Activated naive CD4-positive, alpha-beta T cell treated with Interleukin-2 at 50 U/mL for 16 hours (primary cell): ENCODE measurements around the gene C1QTNF3.
"Not testable (repeated sequence)": the region's sequence is repeated elsewhere in the genome, so short reads cannot be mapped to it uniquely, and the experiment has no call there.

Experiments
- DNase-seq: peaks from one replicate; pipeline ENCODE4 v3.0.0-alpha.2; 2020

C1QTNF3 gene

DNA sequence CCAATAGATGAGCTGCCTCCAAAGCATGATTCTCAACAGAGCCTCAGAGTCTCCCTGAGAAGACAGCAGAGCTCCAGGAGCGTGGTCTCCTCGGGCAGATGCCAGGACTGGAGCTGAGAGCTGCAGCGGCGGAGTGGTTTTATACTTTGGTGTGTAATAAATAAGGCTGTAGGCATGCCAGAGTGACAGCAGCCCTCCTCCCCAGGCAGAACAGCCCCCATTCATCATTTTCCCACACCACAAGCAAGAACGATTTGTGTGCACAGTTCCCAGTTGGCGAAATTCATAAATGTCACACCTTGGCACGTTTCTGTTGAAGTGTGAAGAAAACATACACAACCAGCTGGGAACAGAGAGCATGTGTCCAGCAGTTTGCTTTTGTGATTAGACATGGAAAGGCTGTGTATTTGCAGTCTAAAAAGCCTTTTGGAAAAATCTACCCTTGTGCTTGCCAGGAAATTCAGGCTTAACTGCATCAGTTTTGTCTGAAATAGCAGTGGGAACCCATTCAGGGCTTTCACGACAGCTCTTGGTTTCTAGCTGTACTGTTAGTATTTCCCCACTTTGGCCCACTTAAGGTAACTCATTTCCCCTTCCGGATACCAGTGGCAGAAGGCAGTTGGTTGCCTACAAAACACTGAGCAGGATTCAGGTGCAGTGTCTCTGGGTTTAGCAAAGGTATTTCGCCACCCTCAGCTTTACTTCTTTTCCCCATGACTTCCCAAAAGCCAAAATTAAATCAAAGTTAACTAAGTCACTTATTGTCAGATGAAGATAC lies at the start of gene C1QTNF3:
C1QTNF3 (minus strand) TSS at position 115 of the 778 bp plus-strand sequence; CDS start at position 27, 88 bp downstream.
- no peak for DNase-seq

DNA sequence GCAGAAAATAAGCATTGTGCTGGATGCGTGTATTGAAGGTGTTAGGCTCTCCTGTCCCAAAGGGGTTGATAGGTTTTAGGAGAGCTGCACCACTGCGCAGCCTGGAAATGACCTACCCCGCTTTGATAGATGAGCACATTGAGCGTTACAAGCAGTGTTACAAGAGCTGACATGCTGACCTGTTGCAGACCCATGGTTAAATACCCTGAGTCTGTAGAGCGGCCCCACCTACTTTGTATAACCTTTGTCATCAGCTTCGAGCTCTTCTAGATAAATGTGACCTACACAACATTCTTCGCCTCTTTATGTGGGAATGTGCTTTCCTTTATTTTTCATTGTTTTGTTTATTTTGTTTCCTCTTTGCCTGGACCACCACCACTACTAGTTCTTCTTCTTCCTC lies 48.0 kb upstream of the C1QTNF3 start:
- not testable (repeated sequence) for DNase-seq

DNA sequence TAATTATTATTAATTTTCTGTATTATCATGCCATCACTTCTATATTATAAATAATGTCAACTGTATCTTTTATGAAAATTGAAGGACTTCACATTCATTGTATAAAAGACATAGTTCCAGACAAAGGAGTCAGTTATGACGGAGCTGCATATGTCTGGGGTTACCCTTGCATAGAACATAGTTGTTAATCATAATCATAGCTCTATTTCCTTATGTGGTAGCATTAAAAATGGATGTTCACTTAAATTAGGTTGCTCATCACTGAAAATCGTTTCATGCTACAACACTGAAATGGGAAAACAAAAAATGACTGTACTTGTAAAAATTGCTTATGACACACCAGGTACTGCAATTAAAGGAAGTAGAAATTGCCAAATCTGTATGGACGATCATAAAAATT lies 46.8 kb upstream of the C1QTNF3 start:
- not testable (repeated sequence) for DNase-seq

GRCh38 chr5:34087728-34088127 lies 44.7 kb upstream of the C1QTNF3 start:
- not testable (repeated sequence) for DNase-seq

DNA sequence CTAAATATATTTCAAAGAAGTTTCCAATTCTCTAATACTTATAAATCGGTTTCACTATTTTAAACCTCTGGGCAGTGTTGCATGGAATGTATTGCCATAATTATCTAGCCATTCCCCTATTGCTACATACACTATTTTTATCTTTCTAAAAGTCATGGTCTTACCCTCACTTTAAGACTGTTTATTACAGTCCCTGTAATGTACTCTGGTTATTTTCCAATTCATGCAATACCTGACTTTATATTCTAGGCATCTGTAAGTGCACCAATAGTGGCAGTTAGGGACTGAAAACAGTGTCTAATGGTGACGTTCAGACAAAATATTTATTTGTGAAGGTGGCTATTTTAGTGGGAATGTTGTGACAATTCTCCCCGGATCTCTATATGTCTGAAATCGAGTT lies 40.9 kb upstream of the C1QTNF3 start:
- not testable (repeated sequence) for DNase-seq

GRCh38 chr5:34079505-34079904 lies 36.5 kb upstream of the C1QTNF3 start:
- not testable (repeated sequence) for DNase-seq

GRCh38 chr5:34077636-34078035 lies 34.6 kb upstream of the C1QTNF3 start:
- not testable (repeated sequence) for DNase-seq

- not testable (repeated sequence) for DNase-seq
These were observed 33.8 kb upstream of the C1QTNF3 start for GRCh38 chr5:34076719-34077364.

GRCh38 chr5:34074472-34074871 lies 31.5 kb upstream of the C1QTNF3 start:
- not testable (repeated sequence) for DNase-seq

DNA sequence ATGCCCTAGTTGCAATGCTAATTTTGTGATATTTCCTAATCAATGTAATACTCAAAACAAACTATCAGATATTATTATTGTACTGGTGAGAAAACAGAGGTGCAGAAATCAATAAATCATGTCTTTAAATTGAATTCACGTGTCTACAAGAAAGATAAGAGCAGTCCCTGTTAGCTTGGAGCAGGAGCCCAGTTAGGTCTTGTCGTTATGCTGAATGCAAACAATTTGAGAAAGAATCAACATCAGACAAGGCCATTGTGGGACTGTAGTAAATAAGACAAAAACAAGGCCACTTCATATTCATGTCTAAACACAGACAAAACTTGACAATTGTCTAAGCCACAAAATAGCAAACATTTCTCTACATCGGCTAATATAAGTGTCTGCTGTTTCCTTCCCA lies 31.1 kb upstream of the C1QTNF3 start:
- DNase-seq, result not testable (repeated sequence)

GRCh38 chr5:34070626-34071025 lies 27.6 kb upstream of the C1QTNF3 start:
- DNase-seq, result not testable (repeated sequence)

- DNase-seq, result no peak
These were observed 21.6 kb upstream of the C1QTNF3 start for GRCh38 chr5:34064656-34065055.

DNA sequence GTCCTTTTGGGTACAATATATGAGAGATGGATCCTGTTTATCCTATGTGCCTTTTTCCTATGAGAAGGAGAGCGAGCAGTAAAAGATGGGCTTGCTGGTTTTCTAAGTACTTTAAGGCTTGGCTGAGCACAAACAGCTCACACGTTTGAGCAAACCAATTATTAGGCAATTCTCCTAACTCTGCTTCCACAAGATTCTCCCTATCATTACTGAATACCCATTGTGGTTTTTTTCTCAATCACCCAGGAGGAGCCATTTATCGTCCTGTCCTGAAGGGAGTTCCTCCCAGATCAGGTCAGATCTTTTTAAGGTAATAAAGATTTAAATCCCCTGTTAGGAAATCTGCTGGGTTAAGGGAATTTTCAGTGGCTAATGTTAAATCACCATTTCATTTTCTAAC lies 19.4 kb upstream of the C1QTNF3 start:
- no peak for DNase-seq

GRCh38 chr5:34061993-34062392 lies 19.0 kb upstream of the C1QTNF3 start:
- DNase-seq, result no peak

DNA sequence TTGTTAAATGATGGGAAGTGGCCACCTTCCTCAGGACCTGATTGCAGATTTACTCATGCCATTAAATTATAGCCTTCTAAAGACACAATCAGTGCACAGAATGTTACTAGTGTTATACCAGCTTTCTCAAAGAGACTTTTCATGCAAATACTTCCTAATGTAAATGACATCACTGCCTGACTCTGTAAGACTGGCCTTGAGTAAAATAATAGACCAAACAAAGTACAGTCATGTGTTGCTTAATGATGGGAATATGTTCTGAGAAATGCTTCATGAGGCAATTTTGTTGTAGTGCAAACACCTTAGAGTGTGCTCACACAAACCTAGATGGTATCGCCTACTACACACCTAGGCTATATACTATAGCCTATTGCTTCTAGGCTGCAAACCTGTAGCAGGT lies 17.0 kb upstream of the C1QTNF3 start:
- no peak for DNase-seq

DNA sequence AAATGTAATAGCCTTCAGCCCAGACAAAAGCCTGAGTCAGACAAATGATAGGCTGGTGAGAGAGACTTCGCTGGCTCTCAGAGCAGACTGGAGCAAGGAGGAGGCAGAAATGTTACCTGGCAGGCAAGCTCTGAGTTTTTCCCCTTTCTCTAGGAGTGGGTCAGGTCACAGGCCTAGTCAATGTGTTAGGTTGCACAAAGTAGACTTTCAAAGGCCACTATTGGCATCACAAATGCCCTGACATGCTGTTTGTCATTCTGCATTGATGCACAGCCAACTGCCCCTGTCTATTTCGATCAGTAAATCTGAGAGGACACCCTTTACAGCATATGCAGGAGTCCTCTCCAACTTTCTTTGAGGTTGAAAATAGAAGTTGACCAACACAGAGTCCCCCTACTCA lies 15.5 kb upstream of the C1QTNF3 start:
- no peak for DNase-seq

DNA sequence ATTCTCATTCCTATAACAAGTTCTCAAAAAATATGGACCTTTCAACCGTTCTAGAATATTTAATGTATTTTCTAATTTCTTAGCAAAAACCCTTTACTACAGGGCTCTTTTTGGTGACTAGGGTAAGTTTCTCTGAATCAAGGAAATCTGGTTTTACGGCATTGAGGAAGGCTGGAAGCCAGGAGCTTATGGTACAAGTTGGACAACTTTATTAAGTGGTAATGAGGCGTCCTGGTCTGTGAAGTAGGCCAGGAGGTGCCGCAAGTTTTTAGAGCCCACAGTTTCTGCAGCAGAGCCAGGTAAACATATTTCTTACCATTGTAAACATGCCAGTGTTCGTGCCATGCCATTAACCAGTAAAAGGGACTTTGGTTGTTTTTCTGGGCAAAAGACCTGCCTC lies 14.6 kb upstream of the C1QTNF3 start:
- DNase-seq, result no peak

DNA sequence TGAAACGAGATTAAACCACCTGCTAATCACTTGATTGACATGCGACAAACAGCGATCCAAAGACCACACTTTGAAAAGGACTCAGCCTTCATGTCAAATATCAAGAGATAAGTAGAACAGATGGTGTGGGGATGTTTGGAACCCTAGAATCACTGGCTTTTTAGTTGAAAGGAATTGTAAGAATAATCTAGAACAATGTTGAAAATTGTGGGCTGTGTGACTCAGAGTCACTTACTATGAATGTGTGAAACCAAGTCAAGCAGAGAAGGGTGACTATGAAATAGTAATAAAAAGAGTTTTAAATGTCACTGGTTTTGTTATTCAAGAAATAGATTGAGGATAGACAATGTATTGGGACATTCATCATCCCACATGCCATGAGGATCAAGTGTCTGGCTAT lies 14.1 kb upstream of the C1QTNF3 start:
- no peak for DNase-seq

DNA sequence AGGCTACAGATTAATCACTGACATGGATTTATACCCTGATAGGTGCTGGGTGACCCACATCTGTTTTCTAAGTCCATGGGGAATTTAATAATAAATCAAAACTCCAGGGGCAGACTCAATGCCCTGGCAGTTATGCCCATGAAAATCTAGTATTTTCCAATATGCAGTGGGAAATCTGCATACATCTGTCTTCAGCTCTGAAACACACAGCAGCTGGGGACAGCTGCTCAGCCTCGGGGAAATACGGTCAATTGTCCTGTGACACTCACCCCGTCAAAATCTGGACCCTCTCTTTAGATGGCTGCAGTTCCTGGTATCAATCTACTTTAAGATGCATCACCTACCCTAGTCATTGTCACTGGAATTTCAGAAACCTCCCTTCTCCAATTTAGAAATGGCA lies 12.7 kb upstream of the C1QTNF3 start:
- no peak for DNase-seq

DNA sequence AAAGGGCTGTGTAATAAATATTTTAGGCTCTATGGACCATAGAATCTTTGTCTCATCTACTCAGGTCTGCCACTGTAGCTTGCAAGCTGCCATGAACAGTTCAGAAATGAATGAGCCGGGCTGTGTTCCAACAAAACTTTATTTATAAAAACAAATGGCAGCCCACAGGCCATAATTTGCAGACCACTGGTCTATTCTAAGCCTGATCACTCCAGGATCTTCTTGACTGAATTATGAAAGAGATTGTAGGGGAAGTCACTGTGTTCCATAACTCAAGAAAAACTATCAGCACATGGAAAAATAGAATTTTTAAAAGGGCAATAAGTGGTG lies 11.4 kb upstream of the C1QTNF3 start:
- no peak for DNase-seq

DNA sequence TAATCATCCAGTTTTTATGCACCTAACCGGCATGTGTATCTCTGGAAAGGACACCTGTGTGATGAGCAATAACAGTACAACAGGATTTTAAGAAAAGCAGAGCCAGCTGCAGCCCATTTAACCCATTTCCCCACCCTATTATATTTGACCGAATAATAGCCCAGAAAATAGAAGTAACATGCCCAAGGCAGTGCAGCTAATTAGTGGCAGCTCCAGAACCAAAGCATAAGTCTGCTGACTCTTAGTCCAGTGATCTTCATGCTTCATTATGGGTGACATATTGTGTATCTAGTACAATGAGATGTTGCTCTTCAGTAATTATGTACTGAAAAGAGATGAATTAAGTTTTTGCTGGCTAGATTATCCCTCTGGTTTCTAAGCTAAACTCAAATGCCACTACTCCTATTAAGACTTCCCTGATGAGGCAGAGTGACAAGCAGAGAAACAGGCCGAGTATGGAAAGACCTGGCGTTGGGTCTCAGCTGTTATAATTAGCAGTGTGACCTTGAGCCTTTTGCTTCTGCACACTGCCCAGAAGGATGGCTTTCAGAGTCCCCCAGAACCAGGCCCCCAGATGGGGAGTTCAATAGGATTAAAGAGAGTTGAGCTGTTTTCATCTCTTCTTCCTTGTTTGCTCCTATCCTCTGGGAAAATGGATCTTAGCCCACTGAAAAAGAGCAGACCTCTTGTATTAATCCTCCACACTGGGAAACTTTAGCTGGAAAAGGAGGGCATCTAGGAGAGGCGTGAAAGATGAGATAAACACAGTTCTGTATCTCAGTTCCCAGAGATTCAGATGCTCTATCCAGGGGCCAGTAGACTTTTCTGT lies 10.8 kb upstream of the C1QTNF3 start:
- no peak for DNase-seq

GRCh38 chr5:34053133-34053532 lies 10.1 kb upstream of the C1QTNF3 start:
- DNase-seq, result no peak

GRCh38 chr5:34051374-34051980 lies 8.5 kb upstream of the C1QTNF3 start:
- DNase-seq, result no peak
